ENCODE measurements around the gene MYT1. TPM values are rescaled to one million over a fixed set of nuclear protein-coding genes. Genes with fewer than 3 reads are reported as not detected.
A peak's percentile ranks its signal among the peaks of the same experiment; 100 is the strongest.

MYT1 gene
- total and polyA plus RNA-seq, 2 of the 8 experiments (the other 6 are each of a cell fraction or from before 2014, with no cell fraction given), result 0.63 to 2.0 TPM

- Histone ChIP-seq H3K23me2 (ENCODE audit: low read depth, low read length) (no peaks in the 10 kb centered on the region), H3K18ac (ENCODE audit: extremely low read depth, low read length) (peak overlapping the region; percentile 53; the same call in 1 of the 2 replicates), H2AK5ac (ENCODE audit: low read depth, low read length) (peak overlapping the region; percentile 93), H3K27me3 (replicated peaks in 1 of 4; ENCODE audit: control insufficient read depth in 3 of 4, extremely low read depth in 1 of 4, insufficient read depth in 3 of 4, low read length in 3 of 4) (no peaks in the 10 kb centered on the region; a peak in 1 of 7 replicates), H3K4me3 (ENCODE audit: extremely low read depth in 1 of 4, insufficient read depth in 2 of 4, low read depth in 3 of 4, low read length in 4 of 4) (no peak overlapping the region), H3K4me2 (ENCODE audit: insufficient read depth in 1 of 2, low read depth in 2 of 2, low read length in 2 of 2) (peak overlapping the region in 1 of 2 experiments; percentile 47; a peak in 1 of 4 replicates), H3K9ac (replicated peaks in 1 of 4; ENCODE audit: extremely low read depth in 1 of 4, low read depth in 3 of 4, low read length in 3 of 4) (no peak overlapping the region), H3K23ac (ENCODE audit: insufficient read length) (no peak overlapping the region), H3K4me1 (replicated peaks in 1 of 4; ENCODE audit: control insufficient read depth in 3 of 4, insufficient read depth in 4 of 4, low read length in 3 of 4) (peaks cover 9 to 29% (median 14%) of the 10 kb centered on the region in 4 experiments), H2BK120ac (replicated peaks; ENCODE audit: low read depth, low read length) (no peak overlapping the region), H3K27ac (ENCODE audit: low read depth, low read length) (no peak overlapping the region), H3K4ac (replicated peaks; ENCODE audit: insufficient read length, low read depth, low read length) (no peak overlapping the region), H4K20me1 (replicated peaks in 1 of 2; ENCODE audit: control insufficient read depth in 1 of 2, insufficient read depth in 2 of 2, low read length in 2 of 2) (no peaks in the 10 kb centered on the region), H2BK5ac (ENCODE audit: low read depth, low read length) (peak overlapping the region; percentile 41; the same call in 1 of the 2 replicates), H3K36me3 (ENCODE audit: control insufficient read depth in 2 of 4, insufficient read depth in 4 of 4, low read length in 3 of 4) (0 out of 8 replicates have a peak, but pooled peaks cover 0 to 1% (median 0%) of the 10 kb centered on the region in 4 experiments), H2BK12ac (ENCODE audit: low read depth, low read length) (peak overlapping the region; percentile 71), H4K91ac (replicated peaks; ENCODE audit: insufficient read length, low read length) (peak overlapping the region; percentile 6), H4K8ac (ENCODE audit: extremely low read depth, insufficient read depth, low read length) (no peak overlapping the region), H2BK15ac (ENCODE audit: low read length) (peak overlapping the region; percentile 83; the same call in 1 of the 2 replicates), H3K9me3 (ENCODE audit: insufficient read depth in 2 of 2, low read depth in 1 of 2, low read length in 1 of 2) (peaks cover 0 to 11% of the 10 kb centered on the region in 2 experiments; a peak in 2 of 4 replicates), H2BK20ac (ENCODE audit: low read length) (peak overlapping the region; percentile 91), H3K14ac (ENCODE audit: insufficient read length) (no peak overlapping the region), H3K79me2 (ENCODE audit: control insufficient read depth in 1 of 2, insufficient read depth in 2 of 2, low read length in 2 of 2) (no peaks in the 10 kb centered on the region), H3K56ac (replicated peaks; ENCODE audit: insufficient read length, low read depth, low read length) (no peak overlapping the region), H2AFZ (ENCODE audit: low read length) (no peak overlapping the region), H4K5ac (ENCODE audit: insufficient read length, low read depth, low read length) (no peak overlapping the region), H3K79me1 (ENCODE audit: low read depth, low read length) (no peaks in the 10 kb centered on the region)
- DNase-seq (ENCODE audit: low read depth in 1 of 2, low spot score in 2 of 2), result no peak
- TF ChIP-seq CHD2 (IDR thresholded peaks at IDR 0.05; ENCODE audit: low read length), result no peak
- no peak for TF ChIP-seq SP1 (IDR thresholded peaks at IDR 0.05; ENCODE audit: low read depth, low read length)
- TF ChIP-seq CBX5 (IDR thresholded peaks at IDR 0.05; ENCODE audit: low read depth, low read length), result no peak
- no peak for TF ChIP-seq BRCA1 (IDR thresholded peaks at IDR 0.05; ENCODE audit: low read depth, low read length)
- 92% methylated on average over 4 of the region's 4 CpGs; no CpG with 5 or more reads in 1 of the 2 experiments for WGBS, 2 experiments (ENCODE audit: extremely low coverage in 1 of 2, insufficient coverage in 1 of 2, insufficient read length in 1 of 2, insufficient replicate concordance in 2 of 2, low coverage in 1 of 2, low lambda C conversion rate in 2 of 2, missing lambda C conversion rate in 1 of 2)
- ChIA-PET CTCF (ENCODE audit: partially characterized antibody) (interaction anchor here (1.4 to 2.5 kb wide), 3 partner anchors 12 to 36 kb away, joined by 4 to 8 read pairs (median 8); no protein-coding TSS in a partner anchor), POLR2A (ENCODE audit: partially characterized antibody) (interaction anchor here (0.7 to 1.0 kb wide), 2 partner anchors 9 to 37 kb away, joined by 3 to 4 read pairs; no protein-coding TSS in a partner anchor)
- FAIRE-seq, result no peak
Measured at GRCh38 chr20:64188091-64188490, 23.8 kb downstream of the MYT1 start.

All from H1 (cell line).